Frontal cortex (tissue), 4 donors: ENCODE measurements around the gene SH3PXD2A. TPM values are rescaled to one million over a fixed set of nuclear protein-coding genes. Genes with fewer than 3 reads are reported as not detected.
A peak's percentile ranks its signal among the peaks of the same experiment; 100 is the strongest.
"Not testable (repeated sequence)": the region's sequence is repeated elsewhere in the genome, so short reads cannot be mapped to it uniquely, and the experiment has no call there.

Experiments used
- DNase-seq, 2 donors: peaks; one replicate each; pipeline ENCODE4 v3.0.0; 2012; ENCODE audit warnings: low spot score in 2 of 2
- FAIRE-seq: peaks from 2 replicates; lab custom pipeline; 2012; peaks lifted over from hg19 to GRCh38; lab: Jason Lieb, UNC
- total RNA-seq: library from RNA; depleted of rRNA; stranded (reverse); fragments of >200 nt; gene quantifications from one replicate; pipeline ENCODE4 v1.2.3, GENCODE V29; 2014
- donor health status: control.
- donor health status: control.
- donor health status: control.

The SH3PXD2A gene
- total RNA-seq, 1 donor from 2014 or later, result 6.1 TPM

GRCh38 chr10:103734731-103735130 is 120.6 kb downstream of the SH3PXD2A start:
- FAIRE-seq (no peak), DNase-seq (no peak)

- no peak for FAIRE-seq
- DNase-seq, result no peak
Observed at GRCh38 chr10:103733045-103733419, 122.3 kb downstream of the SH3PXD2A start.

DNA sequence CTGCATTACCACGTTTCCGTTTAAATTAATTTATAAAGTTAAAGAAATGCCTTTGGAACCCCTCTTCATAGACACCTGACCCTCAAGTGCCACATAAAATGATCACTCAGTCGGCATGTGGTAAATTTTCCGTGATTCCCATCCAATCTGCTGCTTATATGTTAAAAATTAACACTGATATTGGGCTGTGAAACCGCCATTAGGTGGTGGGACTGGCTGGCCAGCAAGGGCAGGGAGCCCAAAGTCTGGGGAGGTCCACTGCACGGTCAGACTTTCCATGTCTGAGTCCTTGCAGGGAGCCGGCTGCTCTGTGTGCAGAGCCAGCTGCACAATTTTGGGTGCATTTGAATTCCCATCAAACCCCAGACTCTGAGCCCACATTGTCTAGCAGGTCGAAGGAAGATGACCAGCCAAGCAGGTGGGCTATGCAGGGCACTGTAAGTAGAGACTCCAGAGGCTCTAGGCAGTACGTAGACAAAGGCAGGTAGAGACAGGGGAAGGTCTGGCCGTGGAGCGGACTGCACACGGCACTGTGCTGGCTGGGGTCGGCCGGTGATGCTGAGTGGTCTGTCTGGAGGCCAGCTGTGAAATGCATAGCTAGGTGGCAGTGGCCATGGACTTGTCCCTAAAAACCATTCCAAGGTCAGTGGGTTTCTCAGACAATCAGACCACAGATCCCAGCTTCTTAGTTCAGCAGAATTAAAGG is 122.9 kb downstream of the SH3PXD2A start:
- DNase-seq, result no peak
- FAIRE-seq, result no peak

DNA sequence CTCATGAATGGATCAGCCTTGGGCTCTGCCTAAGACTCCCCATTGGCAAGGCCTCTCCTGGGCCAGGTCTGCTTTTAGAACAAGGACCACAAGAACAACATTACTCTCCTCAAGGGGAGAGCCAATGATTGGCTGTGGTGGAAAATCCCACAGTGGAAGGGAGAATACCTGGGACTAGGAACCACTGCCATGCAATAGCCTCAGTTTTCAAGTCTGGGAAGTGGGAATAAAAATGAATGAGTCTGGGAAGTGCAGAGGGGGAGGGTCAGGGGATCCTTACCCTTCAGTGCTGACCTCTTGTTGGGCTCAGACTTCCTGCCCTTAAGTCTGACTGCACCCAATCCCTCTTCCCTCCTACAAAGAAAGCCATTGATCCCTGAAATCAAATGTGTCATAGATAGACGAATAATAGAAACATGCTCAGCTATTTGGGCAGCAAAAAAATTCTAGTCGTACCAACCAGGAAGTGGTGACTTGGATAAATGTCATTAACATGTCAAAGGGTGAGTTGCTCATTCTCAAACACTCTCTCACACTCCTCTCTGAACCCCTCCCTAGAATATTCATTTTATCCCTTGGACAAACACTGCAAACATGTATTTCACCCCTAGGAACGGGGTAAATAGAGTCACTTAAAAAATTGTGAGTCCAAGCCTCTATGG is 123.6 kb downstream of the SH3PXD2A start:
- FAIRE-seq, result no peak

DNA sequence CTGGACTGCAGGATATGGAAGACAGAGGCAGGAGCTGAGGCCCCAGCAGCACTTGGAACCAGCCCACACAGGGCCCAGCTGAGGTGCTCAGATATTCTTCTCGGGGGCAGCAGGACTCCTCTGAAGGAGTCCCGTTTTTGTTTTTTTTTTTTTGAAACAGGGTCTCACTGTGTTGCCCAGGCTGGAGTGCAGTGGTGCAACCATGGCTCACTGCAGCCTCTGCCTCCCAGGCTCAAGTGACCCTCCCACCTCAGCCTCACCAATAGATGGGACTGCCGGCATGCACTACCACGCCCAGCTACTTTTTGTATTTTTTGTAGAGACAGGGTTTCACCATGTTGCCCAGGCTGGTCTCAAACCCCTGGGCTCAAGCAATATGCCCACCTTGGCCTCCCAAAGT is 124.3 kb downstream of the SH3PXD2A start:
- FAIRE-seq, DNase-seq: not testable (repeated sequence)

More for the DNA sequence above, 123.6 kb downstream of the SH3PXD2A start:
- DNase-seq, result no peak

DNA sequence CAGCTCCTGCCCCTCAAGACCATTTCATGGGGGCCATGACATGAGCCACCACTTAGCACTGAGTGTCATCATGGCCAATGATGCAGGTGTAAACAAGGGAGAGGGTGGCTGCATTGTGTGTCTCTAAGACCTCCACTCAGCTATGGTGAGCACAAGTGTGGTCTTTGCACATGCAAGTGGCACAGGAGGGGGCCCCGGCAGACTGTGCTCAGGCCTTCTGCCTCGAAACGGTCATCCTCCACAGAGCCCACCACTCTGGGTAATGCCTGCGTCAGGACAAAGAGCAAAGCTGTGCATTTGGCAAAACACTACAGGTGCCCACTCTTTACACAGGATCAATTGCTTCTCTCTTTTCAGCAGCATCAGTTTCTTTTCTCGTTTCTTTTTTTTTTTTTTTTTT is 125.5 kb downstream of the SH3PXD2A start:
- DNase-seq, result no peak
- no peak for FAIRE-seq

DNA sequence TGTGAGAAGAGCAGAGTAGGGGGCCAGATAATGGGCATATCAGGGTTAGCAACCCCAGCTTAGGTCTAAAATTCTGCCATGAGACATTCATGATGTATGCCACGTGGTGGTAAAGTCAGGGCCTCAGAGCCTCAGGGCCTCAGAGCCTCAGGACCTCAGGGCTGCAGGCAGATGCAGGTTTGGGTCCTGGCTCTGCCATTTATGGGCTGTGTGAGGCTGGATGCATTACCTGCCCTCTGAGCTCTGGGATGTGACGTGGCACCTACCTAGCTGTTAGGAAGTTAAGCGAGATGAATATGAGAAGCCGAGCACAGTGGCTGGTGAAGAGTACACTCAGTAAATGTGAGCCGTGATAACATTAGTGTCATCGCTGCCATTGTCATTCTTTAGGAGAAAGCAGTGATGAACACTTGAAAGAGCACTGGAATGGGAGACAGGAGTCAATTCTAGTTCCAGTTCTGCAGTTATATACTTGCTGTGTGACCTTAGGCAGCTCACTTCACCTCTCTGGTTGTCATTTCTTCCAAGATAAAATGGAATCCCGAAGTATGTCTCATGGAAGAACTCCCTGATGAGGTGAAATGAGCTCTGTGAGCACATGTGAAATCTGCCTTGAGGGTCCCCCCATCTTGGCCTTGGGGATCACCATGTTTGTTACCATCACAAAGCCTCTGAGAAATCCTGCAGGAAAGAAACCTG is 127.2 kb downstream of the SH3PXD2A start:
- no peak for DNase-seq
- no peak for FAIRE-seq

DNA sequence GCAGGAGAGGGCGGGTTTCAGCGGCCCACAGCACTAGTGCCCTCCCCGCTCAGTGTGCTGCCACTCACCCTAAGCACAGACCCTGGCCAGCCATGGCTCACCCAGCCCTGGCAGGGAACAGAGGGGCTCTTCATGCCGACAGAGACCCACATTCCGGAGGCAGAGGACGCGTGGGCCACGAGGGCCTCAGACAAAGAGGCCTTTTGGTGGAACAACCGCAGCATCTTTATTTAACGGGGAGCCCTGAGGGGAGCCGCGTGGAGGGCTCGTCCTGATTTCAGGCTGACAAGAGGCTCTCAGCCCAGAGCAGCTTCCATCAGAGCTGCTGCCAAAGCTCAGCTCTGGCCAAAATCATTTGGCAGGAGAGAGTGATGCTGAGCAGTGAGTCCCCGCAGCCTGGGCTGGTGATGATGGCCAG is 127.8 kb downstream of the SH3PXD2A start:
- DNase-seq (peak in 1 of 2 donors; percentile 42), FAIRE-seq (no peak)

DNA sequence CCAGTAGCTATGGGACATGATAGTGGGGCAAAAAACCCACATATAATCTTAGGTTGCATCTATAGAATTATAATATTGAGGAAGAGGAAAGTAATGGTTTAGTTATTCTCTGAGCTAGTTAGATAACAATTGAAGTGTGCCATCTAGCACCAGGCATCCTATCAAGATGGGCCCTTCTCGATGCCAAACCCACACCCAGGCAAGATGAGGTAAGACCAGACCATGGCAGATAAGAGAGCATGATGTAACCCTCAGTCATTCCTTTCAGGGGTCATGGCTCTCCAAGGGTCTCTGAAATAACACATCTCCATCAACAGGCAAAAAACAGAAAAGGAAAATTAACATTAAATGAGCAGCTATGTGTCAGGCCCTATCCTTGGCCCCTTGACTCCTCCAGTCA is 128.7 kb downstream of the SH3PXD2A start:
- no peak for FAIRE-seq
- DNase-seq, result no peak

- DNase-seq (no peak), FAIRE-seq (no peak)
Observed at GRCh38 chr10:103725242-103725641, 130.1 kb downstream of the SH3PXD2A start.

DNA sequence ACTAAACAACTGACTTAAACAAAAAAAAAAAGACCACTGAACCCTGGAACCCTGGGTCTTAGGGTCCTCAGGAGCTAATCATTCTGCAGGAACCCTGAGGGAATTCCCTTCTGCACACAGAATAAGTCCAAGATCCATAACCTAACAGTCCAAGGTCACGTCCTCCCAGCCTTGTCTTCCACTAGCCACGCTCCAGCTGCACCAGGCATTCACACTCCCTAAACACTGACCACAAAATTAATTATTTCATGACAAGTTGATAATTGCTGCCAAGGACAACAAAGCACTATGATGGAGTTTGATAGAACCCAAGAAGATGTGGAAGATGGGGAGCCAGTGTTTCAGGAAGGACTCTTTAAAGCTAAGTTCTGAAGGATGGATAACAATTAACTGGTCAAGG is 130.6 kb downstream of the SH3PXD2A start:
- no peak for FAIRE-seq
- DNase-seq, result no peak

DNA sequence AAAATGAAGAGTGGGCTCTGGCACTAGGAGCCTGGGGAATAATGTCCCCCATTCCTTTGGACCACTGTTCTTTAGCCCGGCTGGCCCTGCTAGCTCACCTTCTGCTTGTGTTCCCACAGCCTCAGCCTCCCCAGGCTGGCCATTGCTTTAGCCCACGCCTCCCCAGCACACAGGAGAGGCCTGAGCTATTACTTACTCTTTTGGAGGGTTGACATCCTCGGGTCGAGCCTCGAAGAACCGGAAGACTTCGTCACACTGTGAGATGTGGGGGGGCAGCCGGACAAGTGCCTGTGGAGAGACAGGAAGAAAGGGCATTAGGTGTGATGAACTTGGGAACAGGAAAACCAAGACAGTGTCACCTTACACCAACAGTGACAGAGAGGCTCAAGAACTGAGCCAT is 131.3 kb downstream of the SH3PXD2A start:
- FAIRE-seq, result no peak
- no peak for DNase-seq

- FAIRE-seq, result no peak
- no peak for DNase-seq
Observed at GRCh38 chr10:103723557-103723956, 131.8 kb downstream of the SH3PXD2A start.

- DNase-seq (no peak), FAIRE-seq (no peak)
Observed at GRCh38 chr10:103722632-103723031, 132.7 kb downstream of the SH3PXD2A start.

DNA sequence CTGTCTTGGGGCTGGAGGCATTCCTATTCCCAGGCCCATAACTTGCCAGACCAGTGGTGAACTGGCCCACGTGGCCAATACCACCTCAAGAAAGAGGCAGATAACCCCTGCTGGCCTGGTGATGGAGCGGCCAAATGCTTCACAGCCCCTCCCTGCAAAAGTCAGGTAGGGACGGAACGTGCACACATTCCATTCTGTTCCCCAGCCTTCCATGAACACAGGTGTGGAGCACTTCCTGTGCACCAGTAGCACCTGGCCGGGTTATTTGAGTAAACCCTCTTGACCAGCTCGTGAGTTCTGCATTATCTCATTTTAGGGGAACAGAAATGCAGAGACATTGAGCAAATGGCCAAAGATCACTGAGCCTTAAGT is 134.4 kb downstream of the SH3PXD2A start:
- DNase-seq, result no peak
- no peak for FAIRE-seq

DNA sequence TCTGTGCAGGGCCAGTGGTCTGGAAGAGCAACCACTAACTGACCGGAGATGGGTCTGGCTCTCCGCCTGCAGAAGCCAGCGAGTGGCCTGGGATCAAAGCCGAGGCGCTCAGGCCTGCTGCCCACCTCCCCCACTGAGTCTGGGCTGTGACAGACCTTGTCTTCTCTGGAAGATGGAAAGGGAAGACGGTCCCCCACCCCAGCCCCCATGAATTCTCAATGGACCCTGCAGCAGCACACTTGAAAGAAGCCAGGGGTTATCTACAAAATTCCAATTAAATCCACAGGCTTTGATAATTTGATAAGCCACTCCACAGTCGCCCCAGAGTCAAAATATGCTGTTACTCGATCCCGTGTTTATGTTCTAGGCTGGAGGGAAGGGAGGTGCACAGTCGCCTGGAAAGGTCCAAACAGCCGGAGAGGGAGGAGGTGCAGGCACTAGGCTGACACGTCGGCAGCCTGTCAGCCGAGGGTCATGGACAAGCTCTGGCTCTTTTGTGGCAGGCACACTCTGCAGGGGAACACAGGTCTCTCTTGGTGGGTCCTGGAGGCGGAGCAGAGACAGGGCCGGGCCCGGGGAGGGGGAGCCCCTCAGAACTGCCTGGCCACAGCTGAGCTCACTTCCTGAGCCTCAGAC is 134.9 kb downstream of the SH3PXD2A start:
- DNase-seq (no peak), FAIRE-seq (no peak)

GRCh38 chr10:103719036-103719435 is 136.3 kb downstream of the SH3PXD2A start:
- FAIRE-seq (no peak), DNase-seq (no peak)

- no peak for FAIRE-seq
Observed at GRCh38 chr10:103718247-103718620, 137.1 kb downstream of the SH3PXD2A start.

DNA sequence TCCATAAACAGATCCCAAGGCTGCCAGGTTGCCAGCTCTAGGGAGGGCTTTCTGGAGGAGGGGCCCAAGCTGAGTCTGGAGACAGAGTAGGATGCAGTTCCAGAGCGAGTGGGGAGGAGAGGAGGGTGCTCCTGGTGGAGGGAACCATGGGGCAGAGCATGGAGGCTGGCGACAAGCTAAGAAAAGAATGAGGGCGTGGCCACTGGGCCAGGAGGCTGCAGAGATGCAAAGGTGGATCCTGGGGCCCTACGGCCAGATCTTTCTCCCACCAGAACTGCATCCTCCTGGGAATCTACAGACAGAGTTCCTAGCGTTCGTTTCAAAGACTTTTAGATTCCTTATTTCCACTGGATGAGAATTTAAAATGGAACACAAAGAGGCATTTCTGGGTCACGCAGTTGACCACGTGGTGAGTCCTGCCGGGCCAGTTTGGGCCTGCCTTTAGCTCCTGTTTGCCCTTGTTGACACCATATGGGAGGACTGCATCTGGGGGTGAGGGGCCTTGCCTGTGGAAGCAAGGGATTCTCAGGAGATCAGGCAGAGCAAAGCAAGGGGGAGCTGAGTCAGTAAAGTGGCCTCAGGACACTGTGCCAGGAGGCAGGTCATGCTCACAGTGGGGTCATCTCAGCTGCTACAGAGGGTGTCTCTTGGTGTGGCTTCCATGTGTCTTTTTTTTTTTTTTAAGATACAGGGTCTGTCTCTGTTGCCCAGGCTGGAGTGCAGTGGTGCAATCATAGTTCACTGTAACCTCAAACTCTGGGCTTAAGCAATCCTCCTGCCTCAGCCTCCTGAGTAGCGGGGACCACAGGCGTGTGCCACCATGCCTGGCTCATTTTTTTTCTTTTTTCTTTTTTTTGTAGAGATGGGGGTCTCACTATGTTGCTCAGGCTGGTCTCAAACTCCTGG is 137.8 kb downstream of the SH3PXD2A start:
- DNase-seq, result no peak
- no peak for FAIRE-seq

More at GRCh38 chr10:103718247-103718620, 137.1 kb downstream of the SH3PXD2A start:
- DNase-seq, result no peak
